Upper lobe of left lung (tissue), 4 donors: Measurements from ENCODE around the gene MYG1.

Experiments
- CTCF ChIP-seq, 6 experiments: fragments of 450-650 bp in 4 of 6; fragments of 200-600 bp in 2 of 6; sonication (generic) in 2 of 6; IDR thresholded peaks; one replicate each; pipeline ENCODE4 v1.5.1; 2016 to 2019; ENCODE audit warnings: antibody characterized with exemption in 6 of 6
- POLR2A ChIP-seq, 4 donors: fragments of 450-650 bp; IDR thresholded peaks; one replicate each; pipeline ENCODE4 v1.5.1; 2016 to 2017; ENCODE audit warnings: antibody characterized with exemption in 4 of 4, mild to moderate bottlenecking in 2 of 4

GRCh38 chr12:53302903-53303302, 3.4 kb downstream of the MYG1 start:
- TF ChIP-seq CTCF (IDR thresholded peaks at IDR 0.05): no peak
- no peak for TF ChIP-seq POLR2A (IDR thresholded peaks at IDR 0.05)
